HEK293 (cell line): ENCODE data around the gene SIK2.

Source experiments
- CTCF ChIP-seq: fragments of 450-650 bp; formaldehyde crosslinking; IDR thresholded peaks from 2 replicates; pipeline ENCODE4 v1.5.1; 2016; ENCODE audit warnings: missing biosample characterization, missing genetic modification characterization
- PATZ1 ChIP-seq: fragments of 450-650 bp; formaldehyde crosslinking; IDR thresholded peaks from 2 replicates; pipeline ENCODE4 v1.5.1; 2016; ENCODE audit warnings: missing biosample characterization, missing genetic modification characterization
- ZNF133 ChIP-seq: fragments of 450-650 bp; formaldehyde crosslinking; IDR thresholded peaks from 2 replicates; pipeline ENCODE4 v1.5.1; 2016; ENCODE audit warnings: missing biosample characterization, missing genetic modification characterization
- ZNF174 ChIP-seq: fragments of 450-650 bp; formaldehyde crosslinking; IDR thresholded peaks from 2 replicates; pipeline ENCODE4 v1.5.0; 2017; ENCODE audit warnings: missing biosample characterization, mild to moderate bottlenecking, missing genetic modification characterization
- ZNF23 ChIP-seq: fragments of 450-650 bp; formaldehyde crosslinking; IDR thresholded peaks from 2 replicates; pipeline ENCODE4 v1.5.1; 2016; ENCODE audit warnings: missing biosample characterization, missing genetic modification characterization, borderline replicate concordance
- ZNF24 ChIP-seq: fragments of 450-650 bp; formaldehyde crosslinking; IDR thresholded peaks from 2 replicates; pipeline ENCODE4 v1.5.1; 2016; ENCODE audit warnings: missing biosample characterization, missing genetic modification characterization
- ZNF366 ChIP-seq: fragments of 450-650 bp; formaldehyde crosslinking; conservative IDR thresholded peaks from 2 replicates; pipeline ENCODE4 v1.5.1; 2016; ENCODE audit warnings: missing biosample characterization, missing genetic modification characterization
- ZNF514 ChIP-seq: fragments of 450-650 bp; formaldehyde crosslinking; IDR thresholded peaks from 2 replicates; pipeline ENCODE4 v1.5.1; 2016; ENCODE audit warnings: missing biosample characterization, missing genetic modification characterization
- ZNF677 ChIP-seq: fragments of 450-650 bp; IDR thresholded peaks from 2 replicates; pipeline ENCODE4 v1.5.0; 2018; ENCODE audit warnings: missing biosample characterization, mild to moderate bottlenecking, missing genetic modification characterization, moderate library complexity
- ZNF76 ChIP-seq: fragments of 450-650 bp; formaldehyde crosslinking; IDR thresholded peaks from 2 replicates; pipeline ENCODE4; 2016; ENCODE audit warnings: low read depth, missing biosample characterization, missing genetic modification characterization, borderline replicate concordance
- ZNF792 ChIP-seq: fragments of 450-650 bp; formaldehyde crosslinking; IDR thresholded peaks from 2 replicates; pipeline ENCODE4 v1.5.1; 2016; ENCODE audit warnings: missing biosample characterization, missing genetic modification characterization

- TF ChIP-seq ZNF76 (tag by site-specific recombination): no peak
- no peak for TF ChIP-seq CTCF (tag by site-specific recombination)
- no peak for TF ChIP-seq ZNF174 (tag by site-specific recombination)
- TF ChIP-seq ZNF24 (tag by site-specific recombination): no peak
- TF ChIP-seq ZNF23 (tag by site-specific recombination): no peak
- TF ChIP-seq ZNF677: no peak
- no peak for TF ChIP-seq ZNF514 (tag by site-specific recombination)
- no peak for TF ChIP-seq ZNF133
- no peak for TF ChIP-seq ZNF366 (tag by site-specific recombination)
- TF ChIP-seq ZNF792 (tag by site-specific recombination): no peak
- TF ChIP-seq PATZ1 (tag by site-specific recombination): no peak
These were observed 116.6 kb downstream of the SIK2 start for GRCh38 chr11:111718859-111719258.
